HG02571 (cell line): ENCODE results near the gene POLR1A.

Source experiments
- ATAC-seq: cut with Tn5 transposase; IDR thresholded peaks from one replicate; pipeline ENCODE4 v1.9.1; 2021; ENCODE audit warnings: mild to moderate bottlenecking, moderate library complexity; ENCODE audit not compliant: unreplicated experiment

Gene POLR1A

GRCh38 chr2:86023366-86023712 is 82.3 kb downstream of the POLR1A start:
- ATAC-seq: no peak

- ATAC-seq: no peak
These were observed 82.9 kb downstream of the POLR1A start for GRCh38 chr2:86022661-86023365.

- ATAC-seq: no peak
These were observed 84.0 kb downstream of the POLR1A start for GRCh38 chr2:86021396-86022378.

- no peak for ATAC-seq
These were observed 84.7 kb downstream of the POLR1A start for GRCh38 chr2:86020984-86021383.

GRCh38 chr2:86019121-86019520 is 86.6 kb downstream of the POLR1A start:
- no peak for ATAC-seq

- no peak for ATAC-seq
These were observed 87.5 kb downstream of the POLR1A start for GRCh38 chr2:86017901-86018896.

- no peak for ATAC-seq
These were observed 89.1 kb downstream of the POLR1A start for GRCh38 chr2:86016581-86016980.

GRCh38 chr2:86015699-86016098 is 90.0 kb downstream of the POLR1A start:
- ATAC-seq: no peak

- no peak for ATAC-seq
These were observed 90.7 kb downstream of the POLR1A start for GRCh38 chr2:86015006-86015405.

- no peak for ATAC-seq
These were observed 91.2 kb downstream of the POLR1A start for GRCh38 chr2:86014493-86014892.

- no peak for ATAC-seq
These were observed 93.5 kb downstream of the POLR1A start for GRCh38 chr2:86012007-86012712.

- ATAC-seq: no peak
These were observed 94.2 kb downstream of the POLR1A start for GRCh38 chr2:86011449-86011941.

- ATAC-seq: no peak
These were observed 95.6 kb downstream of the POLR1A start for GRCh38 chr2:86010083-86010482.

GRCh38 chr2:86006524-86006923 is 99.2 kb downstream of the POLR1A start:
- ATAC-seq: no peak

GRCh38 chr2:86003967-86004366 is 101.7 kb downstream of the POLR1A start:
- ATAC-seq: no peak

- no peak for ATAC-seq
These were observed 102.6 kb downstream of the POLR1A start for GRCh38 chr2:86003104-86003503.

GRCh38 chr2:86002375-86002774 is 103.3 kb downstream of the POLR1A start:
- ATAC-seq: no peak

GRCh38 chr2:86001326-86001725 is 104.4 kb downstream of the POLR1A start:
- no peak for ATAC-seq

GRCh38 chr2:86000938-86001312 is 104.8 kb downstream of the POLR1A start:
- ATAC-seq: no peak
